ENCODE data around the gene MIA3.

Gene MIA3

GRCh38 chr1:222618880-222619596 lies 1.1 kb downstream of the MIA3 start:
- TF ChIP-seq EZH2phosphoT487 (IDR thresholded peaks at IDR 0.05; ENCODE audit: borderline replicate concordance, low read length) = no peak
- Histone ChIP-seq H4K20me1 (ENCODE audit: control insufficient read depth, insufficient read depth, low read depth, low read length) (no peaks in the 10 kb centered on the region), H3F3A (ENCODE audit: control insufficient read depth, insufficient read depth) (peaks cover 4% of the 10 kb centered on the region; the same call in 1 of the 2 replicates), H3K79me2 (ENCODE audit: control insufficient read depth, low read length) (peaks cover 11% of the 10 kb centered on the region), H3K36me3 (ENCODE audit: control insufficient read depth, low read length) (no peaks in the 10 kb centered on the region), H3K4me2 (ENCODE audit: low read length) (peak overlapping the region; percentile 91), H3K27ac (ENCODE audit: low read depth, low read length) (no peak overlapping the region), H3K27me3 (ENCODE audit: control insufficient read depth, low read length) (peaks cover 18% of the 10 kb centered on the region), H3K4me3 (ENCODE audit: low read length) (peak overlapping the region; percentile 90), H3K9me2 (replicated peaks; ENCODE audit: control insufficient read depth, low read length) (no peaks in the 10 kb centered on the region), H3K4me1 (ENCODE audit: control insufficient read depth, low read length) (peaks cover 19% of the 10 kb centered on the region), H3K9me3 (ENCODE audit: control insufficient read depth, insufficient read depth, low read length) (no peaks in the 10 kb centered on the region)

- no peak overlapping the region for H3K4me2 ChIP-seq (ENCODE audit: low read length)
- TF ChIP-seq EZH2phosphoT487 (IDR thresholded peaks at IDR 0.05; ENCODE audit: borderline replicate concordance, low read length) (no peak), CTCF (IDR thresholded peaks at IDR 0.05; ENCODE audit: low read depth, low read length, poor library complexity, severe bottlenecking) (no peak)
- H3K9me2 ChIP-seq (replicated peaks; ENCODE audit: control insufficient read depth, low read length) = no peaks in the 10 kb centered on the region
- peaks cover 4% of the 10 kb centered on the region; the same call in 1 of the 2 replicates for H3F3A ChIP-seq (ENCODE audit: control insufficient read depth, insufficient read depth)
- H3K4me1 ChIP-seq (ENCODE audit: control insufficient read depth, low read length) = peaks cover 19% of the 10 kb centered on the region
- peaks cover 8% of the 10 kb centered on the region; the same call in 1 of the 2 replicates for H3K27me3 ChIP-seq (ENCODE audit: control insufficient read depth, low read length)
- no peak overlapping the region for H3K4me3 ChIP-seq (ENCODE audit: low read length)
- H3K79me2 ChIP-seq (ENCODE audit: control insufficient read depth, low read length) = peaks cover 11% of the 10 kb centered on the region
- H3K9me3 ChIP-seq (ENCODE audit: control insufficient read depth, insufficient read depth, low read length) = no peaks in the 10 kb centered on the region
- no peak overlapping the region for H3K27ac ChIP-seq (ENCODE audit: low read depth, low read length)
- no peaks in the 10 kb centered on the region for H4K20me1 ChIP-seq (ENCODE audit: control insufficient read depth, insufficient read depth, low read depth, low read length)
- peaks cover 5% of the 10 kb centered on the region; the same call in 1 of the 2 replicates for H3K36me3 ChIP-seq (ENCODE audit: control insufficient read depth, low read length)
Measured at GRCh38 chr1:222620566-222620965, 2.7 kb downstream of the MIA3 start.

GRCh38 chr1:222622765-222623164 lies 4.9 kb downstream of the MIA3 start:
- peaks cover 11% of the 10 kb centered on the region for H3K79me2 ChIP-seq (ENCODE audit: control insufficient read depth, low read length)
- no peak overlapping the region for H3K27ac ChIP-seq (ENCODE audit: low read depth, low read length)

More at GRCh38 chr1:222622765-222623164, 4.9 kb downstream of the MIA3 start:
- Histone ChIP-seq H3K4me3 (ENCODE audit: low read length) (no peak overlapping the region), H3K27me3 (ENCODE audit: control insufficient read depth, low read length) (0 out of 2 replicates have a peak, but pooled peaks cover 4% of the 10 kb centered on the region), H4K20me1 (ENCODE audit: control insufficient read depth, insufficient read depth, low read depth, low read length) (no peaks in the 10 kb centered on the region), H3K4me2 (ENCODE audit: low read length) (no peak overlapping the region), H3K9me3 (ENCODE audit: control insufficient read depth, insufficient read depth, low read length) (no peaks in the 10 kb centered on the region), H3K9me2 (replicated peaks; ENCODE audit: control insufficient read depth, low read length) (no peaks in the 10 kb centered on the region), H3F3A (ENCODE audit: control insufficient read depth, insufficient read depth) (no peaks in the 10 kb centered on the region), H3K4me1 (ENCODE audit: control insufficient read depth, low read length) (peaks cover 11% of the 10 kb centered on the region), H3K36me3 (ENCODE audit: control insufficient read depth, low read length) (peaks cover 7% of the 10 kb centered on the region)
- TF ChIP-seq CTCF (IDR thresholded peaks at IDR 0.05; ENCODE audit: low read depth, low read length, poor library complexity, severe bottlenecking) = no peak
- TF ChIP-seq EZH2phosphoT487 (IDR thresholded peaks at IDR 0.05; ENCODE audit: borderline replicate concordance, low read length) = no peak
